ENCODE measurements around the gene DYNLRB1.

Gene DYNLRB1

GRCh38 chr20:34579979-34580940 lies 64.0 kb downstream of the DYNLRB1 start:
- no peak for DNase-seq

- DNase-seq: no peak
Measured at GRCh38 chr20:34581341-34582184, 65.3 kb downstream of the DYNLRB1 start.

GRCh38 chr20:34582221-34582620 lies 66.0 kb downstream of the DYNLRB1 start:
- DNase-seq: no peak

- DNase-seq: no peak
Measured at GRCh38 chr20:34582911-34583310, 66.7 kb downstream of the DYNLRB1 start.

- DNase-seq: no peak
Measured at GRCh38 chr20:34583544-34583943, 67.3 kb downstream of the DYNLRB1 start.

- no peak for DNase-seq
Measured at GRCh38 chr20:34585019-34585418, 68.8 kb downstream of the DYNLRB1 start.

GRCh38 chr20:34586488-34587163 lies 70.4 kb downstream of the DYNLRB1 start:
- no peak for DNase-seq
